Naive B cell (primary cell): ENCODE measurements around the gene CETP. TPM values are rescaled to one million over a fixed set of nuclear protein-coding genes. Genes with fewer than 3 reads are reported as not detected.
"Not testable (repeated sequence)": the region's sequence is repeated elsewhere in the genome, so short reads cannot be mapped to it uniquely, and the experiment has no call there.

Experiments used
- ATAC-seq, 2 donors: fragments of 150-1000 bp; cut with Tn5 transposase; 2 replicates each; pipeline ENCODE4 v1.10.0; 2021; ENCODE audit warnings: low read depth in 2 of 2, mild to moderate bottlenecking in 2 of 2, moderate library complexity in 2 of 2
- DNase-seq: peaks from one replicate; pipeline ENCODE4 v3.0.0; 2022
- H3K27ac Mint-ChIP-seq, 6 donors: one replicate each; pipeline ENCODE4 v1.8.0; 2020 to 2022; ENCODE audit warnings: mild to moderate bottlenecking in 6 of 6, mixed read lengths in 6 of 6, moderate library complexity in 5 of 6, inconsistent platforms in 2 of 6
- H3K27me3 Mint-ChIP-seq, 3 donors: one replicate each; pipeline ENCODE4 v1.8.0; 2021 to 2022; ENCODE audit warnings: mixed read lengths in 3 of 3, mild to moderate bottlenecking in 1 of 3
- H3K36me3 Mint-ChIP-seq, 2 donors: one replicate each; pipeline ENCODE4 v1.8.0; 2020 to 2022; ENCODE audit warnings: mixed read lengths in 2 of 2, inconsistent platforms in 1 of 2, mild to moderate bottlenecking in 1 of 2
- H3K4me1 Mint-ChIP-seq, 3 donors: one replicate each; pipeline ENCODE4 v1.8.0; 2020 to 2022; ENCODE audit warnings: mixed read lengths in 3 of 3, inconsistent platforms in 1 of 3, mild to moderate bottlenecking in 1 of 3, moderate library complexity in 1 of 3
- H3K4me3 Mint-ChIP-seq, 8 donors: one replicate each; pipeline ENCODE4 v1.8.0; 2020 to 2022; ENCODE audit warnings: mild to moderate bottlenecking in 8 of 8, mixed read lengths in 8 of 8, moderate library complexity in 8 of 8, inconsistent platforms in 2 of 8
- H3K9me3 Mint-ChIP-seq, 7 donors: one replicate each; pipeline ENCODE4 v1.8.0; 2020 to 2022; ENCODE audit warnings: mixed read lengths in 7 of 7, mild to moderate bottlenecking in 5 of 7, inconsistent platforms in 2 of 7, moderate library complexity in 1 of 7
- polyA plus RNA-seq, 6 donors: library from polyadenylated mRNA; unstranded; fragments of 300-500 nt; fragmentation: Illumina TruSeq; gene quantifications; one replicate each; pipeline ENCODE4 v1.2.3, GENCODE V29; 2021; ENCODE audit warnings: low read depth in 6 of 6

The CETP gene
- polyA plus RNA-seq, 6 donors from 2014 or later = 0.25 to 0.72 (median 0.27) TPM; not detected in 2

DNA sequence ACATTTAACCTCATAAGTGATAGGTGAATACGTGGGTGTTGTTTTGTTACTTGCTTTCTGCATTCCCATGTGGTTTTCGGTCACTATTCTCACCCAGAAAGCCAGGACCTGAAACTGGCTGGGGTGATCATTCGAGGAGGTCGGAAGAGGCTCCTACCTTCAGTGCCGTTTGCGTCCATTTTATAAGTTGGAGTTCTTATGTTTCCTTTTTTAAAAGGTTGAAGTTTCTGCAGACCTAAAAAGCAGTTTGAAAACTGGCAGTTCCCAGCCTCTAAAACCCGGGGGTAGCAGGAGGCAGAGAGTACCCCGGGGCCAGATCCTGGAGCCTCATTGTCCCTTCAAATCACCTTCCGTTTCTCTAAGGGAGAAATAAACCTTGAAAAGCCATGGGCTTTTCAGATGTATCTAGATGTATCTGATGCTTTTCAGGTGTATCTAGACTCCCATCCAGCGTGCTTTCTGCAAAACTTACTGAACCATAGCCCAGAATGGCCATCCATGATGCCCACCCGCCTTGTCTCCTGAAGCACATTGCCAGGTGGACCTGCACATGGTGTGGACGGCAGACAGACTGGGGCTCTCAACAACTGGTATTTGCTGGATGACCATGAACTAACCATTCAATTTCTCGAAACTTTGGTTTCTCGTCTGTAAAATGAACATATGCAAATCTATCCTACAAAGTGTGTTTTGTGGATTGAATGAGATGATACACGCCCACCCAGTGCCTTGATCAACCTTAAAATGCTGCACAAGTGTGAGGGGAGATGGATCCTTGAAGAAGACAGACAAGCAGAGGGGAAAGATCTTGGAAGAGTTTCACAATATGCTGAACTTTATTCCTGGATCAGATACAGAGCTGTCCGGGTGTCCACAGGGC, 28.9 kb downstream of the CETP start:
- no peak for ATAC-seq
- Mint-ChIP-seq H3K27ac (peak overlapping the region; percentile 94 to 99 (median 98)), H3K36me3 (no peaks in the 10 kb centered on the region)

DNA sequence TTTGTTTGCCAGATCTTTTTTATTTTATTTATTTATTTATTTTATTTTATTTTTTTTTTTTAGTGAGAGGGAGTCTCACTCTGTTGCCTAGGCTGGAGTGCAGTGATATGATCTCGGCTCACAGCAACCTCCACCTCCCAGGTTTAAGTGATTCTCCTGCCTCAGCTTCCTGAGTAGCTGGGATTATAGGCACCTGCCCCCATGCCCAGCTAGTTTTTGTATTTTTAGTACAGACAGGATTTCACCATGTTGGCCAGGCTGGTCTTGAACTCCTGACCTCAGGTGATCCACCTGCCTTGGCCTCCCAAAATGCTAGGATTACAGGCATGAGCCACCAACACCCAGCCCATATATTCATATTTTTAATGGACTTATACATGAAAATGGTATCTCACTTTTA, 30.7 kb downstream of the CETP start:
- not testable (repeated sequence) for H3K27me3 Mint-ChIP-seq, H3K36me3 Mint-ChIP-seq, DNase-seq, ATAC-seq, H3K9me3 Mint-ChIP-seq
- Mint-ChIP-seq H3K27ac (peak overlapping the region in 1 of 6 donors; percentile 97), H3K4me3 (peak overlapping the region in 1 of 8 donors; percentile 93), H3K4me1 (peaks cover 63 to 86% (median 66%) of the 10 kb centered on the region in 3 donors)

More for the DNA sequence above, 28.9 kb downstream of the CETP start:
- DNase-seq = no peak
- H3K27me3 Mint-ChIP-seq = no peaks in the 10 kb centered on the region
- H3K4me3 Mint-ChIP-seq = peak overlapping the region; percentile 93 to 100 (median 99)
- H3K9me3 Mint-ChIP-seq = no peaks in the 10 kb centered on the region
- peaks cover 69 to 86% (median 81%) of the 10 kb centered on the region in 3 donors for H3K4me1 Mint-ChIP-seq

DNA sequence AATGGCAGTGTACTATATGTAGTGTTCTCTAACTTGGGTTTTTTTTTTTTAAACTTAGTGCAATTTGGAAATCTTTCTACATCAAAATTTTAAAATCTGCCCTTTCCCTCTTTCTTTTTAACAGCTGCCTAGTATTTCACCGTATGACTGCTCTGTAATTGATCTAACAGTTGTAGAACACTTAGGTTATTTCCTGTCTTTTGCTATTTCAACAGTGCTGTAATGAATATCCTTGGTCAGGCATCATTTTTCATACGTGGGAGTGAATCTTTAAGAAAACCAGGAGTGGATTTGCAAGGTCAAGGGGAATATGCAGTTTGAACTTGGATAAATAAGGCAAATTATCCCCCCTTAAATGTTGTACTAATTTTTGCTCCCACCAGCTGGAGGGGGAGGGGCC, 31.5 kb downstream of the CETP start:
- Mint-ChIP-seq H3K36me3 (no peaks in the 10 kb centered on the region), H3K27ac (peak overlapping the region in 3 of 6 donors; percentile 1 to 57 (median 3)), H3K9me3 (no peaks in the 10 kb centered on the region), H3K27me3 (no peaks in the 10 kb centered on the region), H3K4me1 (peaks cover 56 to 82% (median 59%) of the 10 kb centered on the region in 3 donors), H3K4me3 (peak overlapping the region in 3 of 8 donors; percentile 33 to 73 (median 54))
- ATAC-seq (no peak), DNase-seq (no peak)

DNA sequence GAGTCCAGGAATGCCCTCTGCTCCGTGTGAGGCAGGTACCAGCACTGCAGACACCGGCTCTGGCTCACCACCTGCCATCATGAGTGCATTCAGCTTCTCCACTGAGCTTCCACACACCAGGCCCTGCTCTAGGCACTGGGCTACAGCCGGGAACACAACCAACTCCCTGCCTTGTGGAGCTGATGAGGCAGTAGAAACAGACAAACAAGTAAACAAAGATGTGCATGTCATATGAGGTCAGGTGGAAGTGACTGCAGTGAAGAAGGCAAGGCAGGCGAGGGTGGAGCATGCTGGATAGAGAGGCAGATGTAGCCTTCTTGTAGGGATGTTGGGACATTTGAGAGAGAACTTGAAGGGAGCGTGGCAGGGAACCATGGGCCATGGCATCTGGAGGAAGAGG, 32.6 kb downstream of the CETP start:
- no peak for ATAC-seq

DNA sequence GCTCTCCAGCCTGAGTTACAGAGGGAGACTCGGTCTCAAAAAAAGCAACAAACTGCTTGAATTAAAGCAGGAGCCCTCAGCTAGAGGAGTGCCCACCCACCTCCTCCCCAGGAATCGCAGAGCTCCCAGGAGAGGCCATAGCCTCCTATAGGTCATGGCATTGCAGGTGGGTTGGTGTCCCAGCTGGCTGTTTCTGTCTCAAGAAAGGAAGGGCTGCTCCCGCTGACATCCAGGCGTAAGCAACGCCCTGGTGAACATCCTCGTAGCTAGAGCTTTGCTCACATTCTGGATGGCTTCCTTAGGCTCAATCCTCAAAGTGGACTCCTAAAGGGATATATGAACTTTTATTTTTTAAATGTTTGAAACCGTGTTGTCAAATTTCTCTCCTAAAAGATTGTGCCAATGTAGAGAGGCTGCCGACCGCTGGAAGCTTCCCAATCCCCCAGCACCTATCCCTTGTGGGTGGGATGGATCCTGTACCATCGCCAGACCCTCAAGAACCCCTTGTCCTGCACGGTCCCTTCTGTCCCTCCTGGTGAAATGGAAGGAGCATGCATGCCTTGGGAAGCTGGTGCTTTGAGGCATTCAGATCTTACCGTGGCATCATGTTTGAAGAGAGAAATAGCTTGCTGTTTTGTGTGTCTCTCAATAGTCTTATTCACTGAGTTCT, 33.5 kb downstream of the CETP start:
- H3K36me3 Mint-ChIP-seq = no peaks in the 10 kb centered on the region
- ATAC-seq (no peak), DNase-seq (no peak)
- H3K27ac Mint-ChIP-seq = peak overlapping the region in 2 of 6 donors; percentile 66 to 75
- no peaks in the 10 kb centered on the region for H3K9me3 Mint-ChIP-seq
- peaks cover 50 to 81% (median 51%) of the 10 kb centered on the region in 3 donors for H3K4me1 Mint-ChIP-seq
- no peak overlapping the region for H3K4me3 Mint-ChIP-seq
- no peaks in the 10 kb centered on the region for H3K27me3 Mint-ChIP-seq

More for the DNA sequence above, 32.6 kb downstream of the CETP start:
- no peaks in the 10 kb centered on the region for H3K9me3 Mint-ChIP-seq
- no peaks in the 10 kb centered on the region for H3K36me3 Mint-ChIP-seq
- peak overlapping the region in 3 of 8 donors; percentile 0 to 64 (median 7) for H3K4me3 Mint-ChIP-seq
- no peak for DNase-seq
- H3K27ac Mint-ChIP-seq = peak overlapping the region in 5 of 6 donors; percentile 3 to 86 (median 80)
- peaks cover 48 to 79% (median 51%) of the 10 kb centered on the region in 3 donors for H3K4me1 Mint-ChIP-seq
- no peaks in the 10 kb centered on the region for H3K27me3 Mint-ChIP-seq

DNA sequence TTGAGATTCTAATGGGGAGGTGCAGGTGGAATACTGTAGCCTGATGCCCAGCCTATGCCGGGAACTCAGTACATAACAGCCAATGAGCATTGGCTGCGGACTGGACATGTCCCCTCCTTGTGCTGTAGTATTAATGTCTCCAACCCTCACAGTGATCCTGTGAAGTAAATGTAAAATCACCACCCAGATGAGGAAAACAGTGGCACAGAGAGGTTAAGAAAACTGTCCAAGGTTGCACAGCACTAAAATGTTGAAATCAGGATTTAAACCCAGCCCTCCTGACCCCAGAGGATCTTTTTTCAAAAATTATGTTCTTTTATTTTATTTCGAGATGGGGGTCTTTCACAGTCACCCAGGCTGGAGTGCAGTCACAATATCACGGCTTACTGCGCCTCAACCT, 35.5 kb downstream of the CETP start:
- no peak for DNase-seq
- no peaks in the 10 kb centered on the region for H3K27me3 Mint-ChIP-seq
- H3K27ac Mint-ChIP-seq = peak overlapping the region in 2 of 6 donors; percentile 7 to 91
- peak overlapping the region in 1 of 8 donors; percentile 15 for H3K4me3 Mint-ChIP-seq
- H3K9me3 Mint-ChIP-seq = no peaks in the 10 kb centered on the region
- no peak for ATAC-seq
- no peaks in the 10 kb centered on the region for H3K36me3 Mint-ChIP-seq
- peaks cover 50 to 80% (median 55%) of the 10 kb centered on the region in 3 donors for H3K4me1 Mint-ChIP-seq

DNA sequence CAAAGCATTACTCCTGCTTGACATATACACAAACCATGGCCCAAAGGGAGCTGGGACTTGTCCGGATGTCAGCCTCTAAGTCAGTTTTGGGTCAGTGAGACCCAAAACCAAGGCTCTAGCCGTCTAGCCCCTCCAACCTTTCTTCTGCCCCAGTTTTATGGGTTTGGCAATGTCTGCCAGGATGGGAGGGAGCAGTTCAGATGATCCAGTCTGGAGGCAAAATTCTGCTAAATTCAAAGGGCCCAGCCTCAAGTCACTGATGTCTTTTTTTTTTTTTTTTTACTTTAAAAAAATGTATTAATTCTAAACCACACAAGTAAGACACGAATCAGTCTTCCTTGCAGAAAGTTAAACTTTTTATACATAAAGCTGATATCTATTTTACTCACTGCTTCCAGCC, 36.2 kb downstream of the CETP start:
- no peak for ATAC-seq
- no peak for DNase-seq
- no peaks in the 10 kb centered on the region for H3K9me3 Mint-ChIP-seq
- no peak overlapping the region for H3K4me3 Mint-ChIP-seq
- no peaks in the 10 kb centered on the region for H3K27me3 Mint-ChIP-seq
- H3K27ac Mint-ChIP-seq = peak overlapping the region in 3 of 6 donors; percentile 26 to 91 (median 81)
- no peaks in the 10 kb centered on the region for H3K36me3 Mint-ChIP-seq
- H3K4me1 Mint-ChIP-seq = peaks cover 52 to 84% (median 53%) of the 10 kb centered on the region in 3 donors

DNA sequence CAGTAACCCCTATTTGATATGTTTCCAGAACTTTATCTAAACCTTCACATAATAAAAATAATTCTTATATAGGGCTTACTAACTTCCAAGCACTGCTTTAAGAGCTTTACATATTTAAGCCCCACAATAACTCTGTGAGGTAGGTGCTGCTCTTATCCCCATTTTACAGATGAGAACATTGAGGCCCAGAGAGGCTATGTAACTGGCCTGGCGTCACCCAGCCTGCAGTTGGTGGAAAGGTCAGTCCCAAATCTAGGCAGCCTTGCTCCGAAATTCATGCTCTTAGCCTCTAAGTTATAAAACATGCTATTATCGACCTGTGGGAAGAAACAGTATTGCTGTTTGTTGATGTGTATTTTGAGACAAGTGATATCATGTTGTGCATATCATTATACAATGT, 36.6 kb downstream of the CETP start:
- Mint-ChIP-seq H3K27ac (peak overlapping the region in 5 of 6 donors; percentile 30 to 91 (median 81)), H3K9me3 (no peaks in the 10 kb centered on the region), H3K27me3 (no peaks in the 10 kb centered on the region), H3K4me1 (peaks cover 52 to 84% (median 52%) of the 10 kb centered on the region in 3 donors), H3K36me3 (no peaks in the 10 kb centered on the region), H3K4me3 (no peak overlapping the region)
- ATAC-seq (no peak), DNase-seq (no peak)

DNA sequence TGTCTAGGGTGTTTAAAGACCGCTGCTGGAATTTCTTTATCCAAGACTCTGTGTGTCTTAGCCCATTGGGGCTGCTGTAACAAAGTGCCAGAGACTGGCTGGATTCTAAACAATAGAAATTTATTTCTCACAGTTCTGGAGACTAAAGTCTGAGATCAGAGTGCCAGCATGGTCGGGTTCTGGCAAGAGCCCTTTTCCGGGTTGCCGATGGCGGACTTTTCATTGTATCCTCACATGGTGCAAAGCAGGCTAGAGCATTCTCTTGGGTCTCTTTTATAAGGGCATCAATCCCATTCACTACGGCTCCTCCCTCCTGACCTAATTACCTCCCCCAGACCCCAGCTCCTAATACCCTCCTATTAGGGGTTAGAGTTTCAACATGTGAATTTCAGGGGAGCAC, 37.1 kb downstream of the CETP start:
- H3K4me1 Mint-ChIP-seq = peaks cover 52 to 84% (median 54%) of the 10 kb centered on the region in 3 donors
- no peaks in the 10 kb centered on the region for H3K36me3 Mint-ChIP-seq
- DNase-seq (no peak), ATAC-seq (no peak)
- H3K27ac Mint-ChIP-seq = peak overlapping the region; percentile 55 to 95 (median 86)
- no peaks in the 10 kb centered on the region for H3K9me3 Mint-ChIP-seq
- no peaks in the 10 kb centered on the region for H3K27me3 Mint-ChIP-seq
- no peak overlapping the region for H3K4me3 Mint-ChIP-seq

DNA sequence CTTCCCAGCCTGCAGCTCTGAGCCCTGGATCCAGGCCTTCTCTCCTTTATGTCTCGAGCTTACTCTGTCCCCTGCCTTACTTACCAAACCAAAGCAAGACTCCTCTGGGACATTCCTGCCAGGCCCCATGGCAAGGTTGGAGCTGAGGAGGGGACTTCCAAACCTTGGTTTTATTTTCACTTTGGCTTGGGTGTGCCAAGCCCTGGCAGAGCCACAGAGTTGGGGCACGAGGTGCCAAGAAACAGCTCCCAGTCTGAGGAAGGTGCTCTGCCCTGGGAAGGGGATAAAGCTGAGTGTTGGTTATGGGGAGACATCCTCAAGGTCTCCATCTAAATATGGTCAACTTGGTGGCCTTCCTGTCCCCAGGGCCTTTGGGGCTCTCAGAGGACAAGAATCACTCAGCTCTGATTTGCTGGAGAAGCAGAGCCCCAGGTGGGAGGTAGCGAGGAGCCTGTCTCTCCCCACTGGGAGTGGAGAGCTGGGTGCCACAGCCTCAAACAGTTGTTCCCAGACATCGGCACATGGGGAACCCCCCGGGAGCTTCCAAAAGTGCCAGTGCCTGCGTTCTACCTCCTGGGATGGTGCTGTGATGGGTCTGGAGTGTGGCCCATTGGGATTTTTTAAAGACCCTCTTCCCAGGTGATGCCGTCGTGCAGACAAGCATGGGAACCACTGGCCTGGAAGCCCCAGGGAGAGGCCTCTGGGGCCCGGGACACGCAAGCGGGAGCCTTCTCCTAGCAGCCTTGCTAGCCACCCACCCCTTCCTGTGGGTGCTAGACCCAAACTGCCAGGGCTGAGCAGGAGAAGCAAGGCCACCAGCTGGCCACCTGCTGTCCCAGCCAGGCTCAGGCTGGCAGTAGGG, 37.9 kb downstream of the CETP start:
- no peaks in the 10 kb centered on the region for H3K9me3 Mint-ChIP-seq
- peaks cover 52 to 84% (median 54%) of the 10 kb centered on the region in 3 donors for H3K4me1 Mint-ChIP-seq
- DNase-seq (no peak), ATAC-seq (peak; percentile 57 to 66)
- no peaks in the 10 kb centered on the region for H3K27me3 Mint-ChIP-seq
- no peaks in the 10 kb centered on the region for H3K36me3 Mint-ChIP-seq
- peak overlapping the region in 4 of 8 donors; percentile 15 to 70 (median 45) for H3K4me3 Mint-ChIP-seq
- H3K27ac Mint-ChIP-seq = peak overlapping the region; percentile 81 to 96 (median 93)

DNA sequence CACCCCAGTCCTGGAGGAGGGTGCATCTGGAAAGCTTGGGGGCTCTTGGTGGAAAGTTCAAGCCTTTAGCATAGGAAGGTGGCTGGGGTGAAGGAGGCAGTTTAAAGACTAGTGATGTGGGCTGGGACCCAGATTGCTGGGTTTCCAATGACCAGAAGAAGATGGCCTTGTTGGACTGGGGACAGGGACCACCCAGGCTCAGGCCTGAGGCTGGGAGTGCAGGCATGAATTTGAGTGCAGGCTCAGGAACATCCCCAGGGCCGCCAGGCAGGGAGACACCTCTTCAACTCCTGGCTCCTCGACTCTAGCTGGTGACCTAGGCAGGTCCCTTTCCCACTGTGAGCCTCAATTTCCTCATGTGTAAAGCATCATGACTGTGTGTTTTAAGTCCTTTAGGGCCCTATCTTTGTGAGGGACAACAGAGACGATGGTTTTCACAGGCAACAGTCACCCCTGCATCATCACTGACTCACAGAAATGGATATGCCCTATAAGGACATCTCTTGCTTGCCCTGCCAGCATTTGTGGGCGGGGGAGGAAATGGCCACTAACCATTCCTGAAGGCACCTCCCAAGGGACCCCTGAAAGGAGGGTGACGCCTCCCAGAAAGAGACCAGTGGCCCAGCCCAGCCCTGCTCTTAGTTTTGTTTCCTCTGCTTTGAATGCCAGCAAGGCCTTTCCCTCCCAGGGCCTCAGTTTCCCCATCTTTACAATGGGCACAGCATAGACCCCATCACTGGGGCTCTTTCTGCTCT, 38.7 kb downstream of the CETP start:
- Mint-ChIP-seq H3K4me3 (peak overlapping the region in 2 of 8 donors; percentile 8 to 49), H3K9me3 (no peaks in the 10 kb centered on the region), H3K36me3 (no peaks in the 10 kb centered on the region), H3K27ac (peak overlapping the region; percentile 52 to 95 (median 92)), H3K27me3 (no peaks in the 10 kb centered on the region), H3K4me1 (peaks cover 57 to 88% (median 57%) of the 10 kb centered on the region in 3 donors)
- DNase-seq (no peak), ATAC-seq (peak in 1 of 2 donors; percentile 11)

DNA sequence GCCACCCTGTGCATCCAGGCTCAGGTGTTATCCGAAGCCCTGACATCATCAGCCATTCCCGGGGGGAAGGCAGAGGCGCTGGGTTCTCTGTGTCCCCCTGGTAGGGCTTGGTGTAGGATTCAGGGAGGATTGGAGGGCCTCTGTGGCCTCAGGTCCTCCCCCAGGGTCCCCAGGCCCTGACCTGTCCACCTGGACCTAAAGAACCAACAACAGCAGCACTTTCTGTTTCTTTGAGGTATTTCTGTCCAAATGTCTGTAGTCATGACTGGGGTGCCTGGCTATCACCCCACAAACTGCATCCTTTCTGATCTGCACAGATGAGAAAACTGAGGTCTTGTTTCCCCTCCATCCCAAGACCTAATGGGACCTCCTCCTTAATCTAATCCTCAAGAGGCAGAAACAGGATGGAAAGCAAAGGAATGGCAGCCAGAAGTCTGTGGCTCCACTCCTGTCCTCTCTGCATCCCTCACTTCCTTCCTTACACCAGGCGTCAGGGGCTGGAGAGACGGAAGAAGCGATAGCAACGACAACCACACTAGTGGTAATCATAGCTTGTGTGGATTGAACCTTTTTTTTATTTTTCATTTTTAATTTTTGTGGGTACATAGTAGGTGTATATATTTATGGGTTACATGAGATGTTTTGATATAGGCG, 39.4 kb downstream of the CETP start:
- no peaks in the 10 kb centered on the region for H3K27me3 Mint-ChIP-seq
- H3K4me1 Mint-ChIP-seq = peaks cover 52 to 88% (median 59%) of the 10 kb centered on the region in 3 donors
- peak overlapping the region in 3 of 8 donors; percentile 10 to 60 (median 17) for H3K4me3 Mint-ChIP-seq
- no peak for ATAC-seq
- no peaks in the 10 kb centered on the region for H3K36me3 Mint-ChIP-seq
- no peak for DNase-seq
- H3K27ac Mint-ChIP-seq = peak overlapping the region; percentile 57 to 95 (median 92)
- H3K9me3 Mint-ChIP-seq = no peaks in the 10 kb centered on the region
